Adrenal gland (tissue), 12 donors: ENCODE results near the gene HEG1. TPM values are rescaled to one million over a fixed set of nuclear protein-coding genes. Genes with fewer than 3 reads are reported as not detected.

ENCODE experiments used
- DNase-seq, 7 donors: peaks; one replicate each; pipeline ENCODE4 v3.0.0-alpha.2; 2019 to 2020
- H3K27ac ChIP-seq, 5 donors: fragments of 200-600 bp; sonication (generic) in 4 of 5; 1 replicate in 3 of 5; 2 replicates in 2 of 5; pipeline versions ENCODE4 v1.5.1 to v1.8.0; 2016 to 2020; ENCODE audit warnings: mild to moderate bottlenecking in 1 of 5
- H3K27me3 ChIP-seq: fragments of 200-600 bp; 2 replicates; pipeline ENCODE4 v1.8.0; 2021
- H3K36me3 ChIP-seq, 2 donors: fragments of 200-600 bp; replicated peaks in 1 of 2; 1 replicate in 1 of 2; 2 replicates in 1 of 2; pipeline versions ENCODE4 v1.5.1 to v1.8.0; 2018 to 2022
- H3K4me1 ChIP-seq, 2 donors: fragments of 200-600 bp; replicated peaks in 1 of 2; 1 replicate in 1 of 2; 2 replicates in 1 of 2; pipeline versions ENCODE4 v1.5.1 to v1.8.0; 2018 to 2021
- H3K4me3 ChIP-seq, 4 donors: fragments of 200-600 bp; sonication (generic) in 3 of 4; one replicate each; pipeline ENCODE4 v1.5.1; 2016 to 2018
- H3K9me3 ChIP-seq, 3 donors: fragments of 200-600 bp; sonication (generic) in 1 of 3; replicated peaks in 1 of 3; 1 replicate in 2 of 3; 2 replicates in 1 of 3; pipeline versions ENCODE4 v1.5.1 to v1.8.0; 2016 to 2021
- CTCF ChIP-seq, 6 experiments: fragments of 450-650 bp in 4 of 6; fragments of 200-600 bp in 2 of 6; sonication (generic) in 1 of 6; IDR thresholded peaks; 1 replicate in 5 of 6; 2 replicates in 1 of 6; pipeline versions ENCODE4 v1.5.1 to v1.8.0; 2016 to 2021; ENCODE audit warnings: antibody characterized with exemption in 6 of 6, mild to moderate bottlenecking in 2 of 6, moderate library complexity in 1 of 6
- POLR2A ChIP-seq, 2 donors: fragments of 450-650 bp; IDR thresholded peaks; one replicate each; pipeline ENCODE4 v1.6.1; 2017; ENCODE audit warnings: antibody characterized with exemption in 2 of 2, mild to moderate bottlenecking in 2 of 2, moderate library complexity in 1 of 2
- WGBS, 4 donors: extraction: QIAGEN DNeasy Blood & Tissue Kit in 2 of 4; methylation state at CpG; one replicate each; pipeline versions ENCODE4 v1.1.5 to v1.1.7; 2013 to 2017; 5-methylcytosine and 5-hydroxymethylcytosine counted together
- intact Hi-C, 2 donors: fragments of 100-400 bp; cut with DNase I; formaldehyde crosslinking; loops; one replicate each; pipeline versions ENCODE4 v1.14.1 to v1.15.0; 2022 to 2023
- polyA plus RNA-seq, 3 donors: library from polyadenylated mRNA; stranded (reverse); fragments of 200-250 nt in 2 of 3; fragments of 350-450 nt in 1 of 3; fragmentation: Illumina TruSeq in 1 of 3; extraction: RNeasy Lipid Tissue Mini Kit (QIAGEN cat#74804) in 1 of 3; gene quantifications; one replicate each; pipeline ENCODE4 v1.2.3, GENCODE V29; 2013 to 2014
- total RNA-seq, 9 donors: library from RNA; depleted of rRNA in 4 of 9; stranded (reverse); fragments of >200 nt in 4 of 9; fragments of 120-200 nt in 1 of 9; fragmentation: NEBNext Ultra II Directional in 1 of 9; extraction: Animal tissue kit (Norgen Biotek cat#: 25700) in 1 of 9; gene quantifications; one replicate each; pipeline versions ENCODE4 v1.1.0 to v1.2.4, GENCODE V29; 2013 to 2023
- donor health status: healthy with polysubstance abuse.
- donor health status: Bipolar disorder and iron deficiency.
- donor health status: DM: yes; HTN: yes; CAD: no.
- donor health status: DM: no; HTN: no; CAD: no.
- donor health status: DM: no; HTN: no; CAD: no.
- donor health status: DM: yes; HTN: yes; CAD: no.

Gene HEG1
- total and polyA plus RNA-seq, 12 donors = 5.7 to 107 (median 37.9) TPM

GRCh38 chr3:125043599-125044151, 12.1 kb downstream of the HEG1 start:
- peaks cover 17 to 50% of the 10 kb centered on the region in 2 donors for H3K4me1 ChIP-seq
- DNase-seq = peak in 1 of 7 donors; percentile 22
- no peaks in the 10 kb centered on the region for H3K27me3 ChIP-seq
- H3K36me3 ChIP-seq = no peaks in the 10 kb centered on the region
- no peaks in the 10 kb centered on the region for H3K9me3 ChIP-seq
- 65 to 83% (median 73%) methylated on average over 20 of the region's 20 CpGs for WGBS, 4 donors
- H3K27ac ChIP-seq = peak overlapping the region in 4 of 5 donors; percentile 65 to 73 (median 68)
- H3K4me3 ChIP-seq = no peak overlapping the region
- intact Hi-C loops = no loop called here
- no peak for TF ChIP-seq CTCF (IDR thresholded peaks at IDR 0.05)
- no peak for TF ChIP-seq POLR2A (IDR thresholded peaks at IDR 0.05)

GRCh38 chr3:125042725-125043406, 12.9 kb downstream of the HEG1 start:
- no peaks in the 10 kb centered on the region for H3K9me3 ChIP-seq
- peaks cover 17 to 50% of the 10 kb centered on the region in 2 donors for H3K4me1 ChIP-seq
- peak overlapping the region in 1 of 4 donors; percentile 9 for H3K4me3 ChIP-seq
- H3K27ac ChIP-seq = peak overlapping the region in 4 of 5 donors; percentile 65 to 73 (median 68)
- TF ChIP-seq POLR2A (IDR thresholded peaks at IDR 0.05) (no peak), CTCF (IDR thresholded peaks at IDR 0.05) (no peak)
- intact Hi-C loops = no loop called here
- H3K27me3 ChIP-seq = no peaks in the 10 kb centered on the region
- no peaks in the 10 kb centered on the region for H3K36me3 ChIP-seq
- peak in 6 of 7 donors; percentile 34 to 60 (median 48) for DNase-seq
- 30 to 43% (median 36%) methylated on average over 12 to 17 of the region's 17 CpGs for WGBS, 4 donors

- peak overlapping the region in 2 of 5 donors; percentile 26 to 46 for H3K27ac ChIP-seq
- H3K9me3 ChIP-seq = no peaks in the 10 kb centered on the region
- 63 to 71% (median 67%) methylated on average over 11 of the region's 11 CpGs for WGBS, 4 donors
- H3K27me3 ChIP-seq = no peaks in the 10 kb centered on the region
- peaks cover 17 to 37% of the 10 kb centered on the region in 2 donors for H3K4me1 ChIP-seq
- intact Hi-C loops = no loop called here
- H3K36me3 ChIP-seq = no peaks in the 10 kb centered on the region
- no peak for DNase-seq
- no peak overlapping the region for H3K4me3 ChIP-seq
- TF ChIP-seq POLR2A (IDR thresholded peaks at IDR 0.05) = no peak
- TF ChIP-seq CTCF (IDR thresholded peaks at IDR 0.05) = no peak
Measured at GRCh38 chr3:125039131-125040100, 16.4 kb downstream of the HEG1 start.
